ENCODE results near the gene RNF220. TPM values are rescaled to one million over a fixed set of nuclear protein-coding genes. Genes with fewer than 3 reads are reported as not detected.

Gene RNF220
- total RNA-seq, 6 experiments from 2014 or later = 19.2 to 57.9 (median 23.0) TPM

DNA sequence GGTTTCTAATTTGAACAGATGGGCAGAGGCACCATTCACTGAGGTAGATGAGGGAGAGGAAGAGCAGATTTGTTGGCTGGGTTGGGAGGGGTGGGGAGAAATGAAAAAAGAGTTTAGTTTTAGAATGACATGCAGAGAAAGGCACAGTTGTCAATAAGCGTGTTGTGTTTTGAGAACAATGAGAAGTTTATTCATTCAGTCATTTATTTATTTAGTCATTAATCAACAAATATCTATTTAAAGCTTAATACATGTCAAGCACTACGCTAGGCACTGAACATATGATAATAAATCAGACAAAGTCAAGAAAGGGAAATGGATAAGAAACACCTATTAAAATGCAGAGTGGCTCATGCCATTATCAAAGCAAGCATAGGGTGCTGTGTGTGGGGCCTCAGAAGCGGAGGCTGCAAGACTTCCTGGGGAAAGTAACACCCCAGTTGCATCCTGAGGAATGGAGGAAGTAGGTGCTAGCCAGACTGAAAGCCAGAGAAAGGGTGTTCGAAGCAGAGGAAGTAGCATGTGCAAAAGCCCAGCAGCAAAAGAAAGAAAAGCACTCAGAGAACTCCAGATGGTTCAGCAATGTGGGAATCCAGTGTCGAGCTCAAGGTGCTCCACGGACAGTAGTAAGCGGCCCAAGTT, 114.1 kb downstream of the RNF220 start:
- H3K27me3 ChIP-seq = no peaks in the 10 kb centered on the region
- intact Hi-C loops (cut with DNase I) = no loop called here
- no peaks in the 10 kb centered on the region for H3K4me1 ChIP-seq
- H3K36me3 ChIP-seq = no peaks in the 10 kb centered on the region
- ATAC-seq (peak in 1 of 4 donors; percentile 31), DNase-seq (no peak)
- WGBS (ENCODE audit: insufficient coverage, low coverage, low lambda C conversion rate, missing lambda C conversion rate) = 53% methylated on average over 7 of the region's 7 CpGs
- H3K9me3 ChIP-seq = no peaks in the 10 kb centered on the region
- no peak for TF ChIP-seq CTCF (IDR thresholded peaks at IDR 0.05)
- TF ChIP-seq POLR2A (IDR thresholded peaks at IDR 0.05) = no peak
- no peak overlapping the region for H3K27ac ChIP-seq
- no peak overlapping the region for H3K4me3 ChIP-seq

GRCh38 chr1:44521378-44522080, 116.5 kb downstream of the RNF220 start:
- no peak overlapping the region for H3K4me3 ChIP-seq
- no peaks in the 10 kb centered on the region for H3K27me3 ChIP-seq
- no peak overlapping the region for H3K27ac ChIP-seq
- intact Hi-C loops (cut with DNase I) = no loop called here
- WGBS (ENCODE audit: insufficient coverage, low coverage, low lambda C conversion rate, missing lambda C conversion rate) = 63% methylated on average over 3 of the region's 5 CpGs
- H3K4me1 ChIP-seq = no peaks in the 10 kb centered on the region
- TF ChIP-seq POLR2A (IDR thresholded peaks at IDR 0.05) (no peak), CTCF (IDR thresholded peaks at IDR 0.05) (no peak)
- DNase-seq = no peak
- H3K9me3 ChIP-seq = no peaks in the 10 kb centered on the region
- ATAC-seq = no peak
- no peaks in the 10 kb centered on the region for H3K36me3 ChIP-seq

DNA sequence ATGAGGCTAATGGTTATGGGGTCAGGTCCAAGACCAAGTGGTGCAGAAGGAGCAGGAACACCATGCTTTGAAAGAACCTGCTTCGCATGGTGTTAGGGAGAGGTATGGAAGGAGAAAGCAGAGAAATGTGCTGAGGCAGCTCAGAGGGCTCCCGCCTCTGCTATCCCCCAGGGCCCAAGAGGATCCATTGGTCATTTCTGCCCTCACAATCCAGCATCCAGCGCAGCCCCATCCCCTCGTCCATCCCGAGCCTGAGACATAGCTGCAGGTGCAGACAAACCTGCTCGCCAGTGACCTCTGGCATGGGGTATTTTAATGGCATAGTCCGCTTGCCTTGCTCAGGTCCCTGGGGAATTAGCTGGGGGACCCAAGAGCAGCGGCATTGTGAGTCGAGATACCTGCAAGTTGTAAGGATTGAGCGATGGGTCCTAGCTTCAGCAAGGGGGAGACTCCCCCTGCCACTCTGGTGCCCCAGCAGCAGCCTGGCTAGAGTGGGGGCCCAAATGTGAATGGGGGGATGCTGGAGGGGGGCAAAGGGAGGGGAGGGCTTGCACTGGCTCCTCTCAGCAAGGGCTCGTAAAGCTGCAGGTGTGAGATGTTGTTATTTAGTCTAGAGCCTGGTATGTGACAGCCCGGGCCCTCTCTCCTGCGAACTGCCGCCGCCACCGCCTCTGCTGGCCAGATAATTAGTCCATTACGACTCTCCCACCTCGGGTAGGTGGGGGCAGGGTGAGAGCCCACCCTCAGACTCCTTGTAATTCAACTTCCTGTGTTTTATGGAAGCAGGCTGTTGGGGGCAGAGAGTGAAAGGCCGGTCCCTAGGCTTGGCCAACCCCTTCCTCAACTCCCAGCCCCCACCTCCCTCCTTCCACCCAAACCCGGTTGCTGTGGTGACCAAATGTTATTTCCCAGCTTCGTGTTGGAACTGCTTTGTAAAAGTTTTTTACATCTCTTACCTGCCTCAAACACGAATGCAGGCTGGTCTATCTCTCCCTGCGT, 118.8 kb downstream of the RNF220 start:
- DNase-seq (no peak), ATAC-seq (no peak)
- Histone ChIP-seq H3K36me3 (no peaks in the 10 kb centered on the region), H3K27me3 (no peaks in the 10 kb centered on the region), H3K4me1 (no peaks in the 10 kb centered on the region), H3K4me3 (no peak overlapping the region), H3K9me3 (no peaks in the 10 kb centered on the region), H3K27ac (no peak overlapping the region)
- TF ChIP-seq CTCF (IDR thresholded peaks at IDR 0.05) (no peak), POLR2A (IDR thresholded peaks at IDR 0.05) (no peak)
- 49% methylated on average over 14 of the region's 23 CpGs for WGBS (ENCODE audit: insufficient coverage, low coverage, low lambda C conversion rate, missing lambda C conversion rate)
- intact Hi-C loops (cut with DNase I) = no loop called here

- H3K27ac ChIP-seq = no peak overlapping the region
- no peak overlapping the region for H3K4me3 ChIP-seq
- no peaks in the 10 kb centered on the region for H3K4me1 ChIP-seq
- H3K9me3 ChIP-seq = no peaks in the 10 kb centered on the region
- H3K27me3 ChIP-seq = no peaks in the 10 kb centered on the region
- ATAC-seq (no peak), DNase-seq (no peak)
- 22% methylated on average over 14 of the region's 20 CpGs for WGBS (ENCODE audit: insufficient coverage, low coverage, low lambda C conversion rate, missing lambda C conversion rate)
- intact Hi-C loops (cut with DNase I) = no loop called here
- no peak for TF ChIP-seq POLR2A (IDR thresholded peaks at IDR 0.05)
- H3K36me3 ChIP-seq = no peaks in the 10 kb centered on the region
Measured at GRCh38 chr1:44524655-44525500, 119.8 kb downstream of the RNF220 start.
